SH-SY5Y (cell line): Measurements from ENCODE around the gene SV2B.

Experiments
- GATA2 ChIP-seq: IDR thresholded peaks from 2 replicates; pipeline ENCODE4 v1.6.1; 2011; ENCODE audit warnings: mild to moderate bottlenecking, low read depth, low read length
- GATA3 ChIP-seq: IDR thresholded peaks from 2 replicates; pipeline ENCODE4 v1.6.1; 2011; ENCODE audit warnings: low read depth, mild to moderate bottlenecking, low read length, moderate library complexity

DNA sequence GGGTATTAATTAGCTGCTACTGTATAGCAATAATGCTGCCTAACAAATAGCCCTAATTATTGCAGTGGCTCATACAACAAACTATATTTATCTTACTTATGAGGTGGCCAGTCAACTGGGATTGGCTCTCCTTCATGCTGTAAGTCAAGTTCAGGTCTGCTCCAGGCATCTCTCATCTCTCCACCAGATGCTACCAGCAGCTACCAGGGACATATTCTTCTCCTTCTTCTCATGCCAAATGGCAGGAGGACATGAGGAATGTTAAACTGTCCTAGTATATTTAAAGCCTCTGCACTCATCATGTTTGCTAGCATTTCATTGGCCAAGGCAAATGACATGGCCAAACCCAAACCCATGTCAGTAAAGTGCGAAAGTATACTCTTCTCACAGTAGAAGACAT lies 17.3 kb downstream of the SV2B start:
- TF ChIP-seq GATA3, result no peak
- TF ChIP-seq GATA2, result no peak
